Calu3 (cell line): ENCODE results near the gene AFAP1. TPM values are rescaled to one million over a fixed set of nuclear protein-coding genes. Genes with fewer than 3 reads are reported as not detected.

ENCODE experiments used
- BruUV-seq: library from RNA; stranded (reverse); fragments of 400-500 nt; replicated peaks from 2 replicates; lab custom pipeline; 2021; lab: Mats Ljungman, UMichigan
- CTCF ChIA-PET: fragments of 300-600 bp; sonication (Branson Sonifier 250); formaldehyde crosslinking; loops from one replicate; lab custom pipeline; 2022; ENCODE audit warnings: antibody characterized with exemption; lab: Charles Lee
- DNase-seq: peaks from one replicate; pipeline ENCODE4 v3.0.0; 2022
- H3K27ac Mint-ChIP-seq: one replicate; pipeline ENCODE4 v1.8.0; 2022; ENCODE audit warnings: mixed read lengths; ENCODE audit not compliant: unreplicated experiment
- H3K27me3 Mint-ChIP-seq: one replicate; pipeline ENCODE4 v1.8.0; 2022; ENCODE audit warnings: mixed read lengths; ENCODE audit not compliant: unreplicated experiment
- H3K36me3 Mint-ChIP-seq: one replicate; pipeline ENCODE4 v1.8.0; 2022; ENCODE audit warnings: mild to moderate bottlenecking, moderate library complexity, mixed read lengths; ENCODE audit not compliant: insufficient read depth, unreplicated experiment
- H3K4me1 Mint-ChIP-seq: one replicate; pipeline ENCODE4 v1.8.0; 2022; ENCODE audit warnings: mild to moderate bottlenecking, low read depth, mixed read lengths; ENCODE audit not compliant: unreplicated experiment
- H3K4me3 Mint-ChIP-seq: one replicate; pipeline ENCODE4 v1.8.0; 2022; ENCODE audit warnings: mild to moderate bottlenecking, low read depth, moderate library complexity, mixed read lengths; ENCODE audit not compliant: unreplicated experiment
- H3K9me3 Mint-ChIP-seq: one replicate; pipeline ENCODE4 v1.8.0; 2022; ENCODE audit warnings: low read depth, mixed read lengths; ENCODE audit not compliant: unreplicated experiment
- CTCF ChIP-seq: fragments of 200-600 bp; IDR thresholded peaks from one replicate; pipeline ENCODE4 v1.8.0; 2022; ENCODE audit warnings: antibody characterized with exemption; ENCODE audit not compliant: unreplicated experiment
- intact Hi-C: fragments of 100-400 bp; cut with micrococcal nuclease; formaldehyde crosslinking; loops from one replicate; pipeline ENCODE4 v1.10.0; 2022; ENCODE audit not compliant: unreplicated experiment
- total RNA-seq: library from RNA; stranded (reverse); gene quantifications from 2 replicates; pipeline ENCODE4 v1.2.3, GENCODE V29; 2022

AFAP1 gene
- total RNA-seq, 1 experiment from 2014 or later: 40.1 TPM

- Mint-ChIP-seq H3K4me3 (no peak overlapping the region), H3K4me1 (no peaks in the 10 kb centered on the region), H3K27me3 (peaks cover 43% of the 10 kb centered on the region), H3K27ac (no peak overlapping the region), H3K36me3 (no peaks in the 10 kb centered on the region), H3K9me3 (no peaks in the 10 kb centered on the region)
- CTCF ChIA-PET: no interaction called here
- intact Hi-C loops: no loop called here
- no TSS peak for BruUV-seq
- DNase-seq: no peak
- no peak for TF ChIP-seq CTCF
Measured at GRCh38 chr4:7737752-7738457, 201.8 kb downstream of the AFAP1 start.

- no peaks in the 10 kb centered on the region for H3K4me1 Mint-ChIP-seq
- BruUV-seq: no TSS peak
- intact Hi-C loops: no loop called here
- no peak overlapping the region for H3K27ac Mint-ChIP-seq
- H3K27me3 Mint-ChIP-seq: peaks cover 49% of the 10 kb centered on the region
- no peaks in the 10 kb centered on the region for H3K9me3 Mint-ChIP-seq
- no peaks in the 10 kb centered on the region for H3K36me3 Mint-ChIP-seq
- DNase-seq: no peak
- no peak overlapping the region for H3K4me3 Mint-ChIP-seq
- CTCF ChIA-PET: no interaction called here
- TF ChIP-seq CTCF: no peak
Measured at GRCh38 chr4:7737268-7737645, 202.4 kb downstream of the AFAP1 start.

GRCh38 chr4:7736436-7737267 lies 203.0 kb downstream of the AFAP1 start:
- CTCF ChIA-PET: no interaction called here
- intact Hi-C loops: no loop called here
- no TSS peak for BruUV-seq
- H3K4me1 Mint-ChIP-seq: no peaks in the 10 kb centered on the region
- no peak overlapping the region for H3K27ac Mint-ChIP-seq
- H3K27me3 Mint-ChIP-seq: peaks cover 55% of the 10 kb centered on the region
- TF ChIP-seq CTCF: no peak
- no peak for DNase-seq
- no peaks in the 10 kb centered on the region for H3K9me3 Mint-ChIP-seq
- no peak overlapping the region for H3K4me3 Mint-ChIP-seq
- no peaks in the 10 kb centered on the region for H3K36me3 Mint-ChIP-seq

GRCh38 chr4:7735961-7736360 lies 203.7 kb downstream of the AFAP1 start:
- Mint-ChIP-seq H3K4me3 (no peak overlapping the region), H3K9me3 (no peaks in the 10 kb centered on the region), H3K4me1 (no peaks in the 10 kb centered on the region), H3K27me3 (peaks cover 62% of the 10 kb centered on the region), H3K27ac (no peak overlapping the region), H3K36me3 (no peaks in the 10 kb centered on the region)
- CTCF ChIA-PET: interaction anchor here (0.6 kb wide), 1 partner anchor 90 kb away, joined by 4 read pairs; no protein-coding TSS in a partner anchor
- intact Hi-C loops: no loop called here
- BruUV-seq: no TSS peak
- DNase-seq: no peak
- no peak for TF ChIP-seq CTCF
